BJ (cell line): ENCODE data around the gene ARHGEF17. TPM values are rescaled to one million over a fixed set of nuclear protein-coding genes. Genes with fewer than 3 reads are reported as not detected.

Experiments
- CTCF ChIA-PET: fragments of 350-600 bp; formaldehyde crosslinking; extraction: SDS; loops from one replicate; lab custom pipeline; 2021; ENCODE audit warnings: antibody characterized with exemption, inconsistent platforms; lab: Yijun Ruan, JAX
- POLR2A ChIA-PET: fragments of 300-600 bp; sonication (Branson Sonifier 250); formaldehyde crosslinking; extraction: SDS; loops from one replicate; lab custom pipeline; 2021; ENCODE audit warnings: antibody characterized with exemption; lab: Charles Lee
- DNase-seq: peaks from one replicate; pipeline ENCODE4 v3.0.0-alpha.2; 2011; ENCODE audit warnings: low read depth
- H3K27me3 ChIP-seq: 2 replicates; pipeline ENCODE4 v1.6.0; 2011; ENCODE audit warnings: low read length; ENCODE audit not compliant: control insufficient read depth, insufficient read depth
- H3K36me3 ChIP-seq: 2 replicates; pipeline ENCODE4 v1.5.1; 2011; ENCODE audit warnings: low read length; ENCODE audit not compliant: control insufficient read depth, insufficient read depth
- H3K4me3 ChIP-seq: 2 replicates; pipeline ENCODE4 v1.5.1; 2011; ENCODE audit warnings: low read depth, mild to moderate bottlenecking, control low read depth, low read length
- polyA plus RNA-seq: library from polyadenylated mRNA; depleted of rRNA; stranded (reverse); fragments of >200 nt; gene quantifications from 2 replicates; pipeline ENCODE4 v1.2.3, GENCODE V29; 2011
- TF ChIP-seq, protein P1 (sequence below): IDR thresholded peaks from 2 replicates; pipeline ENCODE4 v1.5.1; 2011; ENCODE audit warnings: low read depth, mild to moderate bottlenecking, control low read depth, inconsistent platforms, low read length, moderate library complexity; ENCODE audit not compliant: insufficient read depth

The ARHGEF17 gene
- polyA plus RNA-seq, 1 experiment: 85.7 TPM

DNA sequence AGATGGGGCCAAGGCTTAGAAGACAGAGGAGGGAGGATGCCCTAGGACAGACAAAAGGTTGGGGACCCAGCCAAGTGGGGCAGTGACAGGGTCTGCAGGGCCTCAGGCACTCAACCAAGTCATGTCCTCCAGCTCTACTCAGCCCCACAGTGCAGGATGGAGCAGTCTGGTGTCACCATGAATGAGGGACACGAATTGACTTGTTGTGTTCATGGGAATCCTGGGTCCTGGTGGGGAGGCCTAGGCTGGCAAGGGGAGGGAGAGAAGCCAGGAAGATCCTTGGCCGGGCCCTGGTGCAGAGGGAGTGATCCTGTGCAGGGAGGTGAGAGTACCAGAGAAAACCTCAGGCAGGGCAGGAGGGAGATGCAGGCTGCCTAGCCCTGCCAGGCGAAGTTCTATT, 24.0 kb upstream of the ARHGEF17 start:
- no peaks in the 10 kb centered on the region for H3K36me3 ChIP-seq
- TF ChIP-seq, protein P1, sequence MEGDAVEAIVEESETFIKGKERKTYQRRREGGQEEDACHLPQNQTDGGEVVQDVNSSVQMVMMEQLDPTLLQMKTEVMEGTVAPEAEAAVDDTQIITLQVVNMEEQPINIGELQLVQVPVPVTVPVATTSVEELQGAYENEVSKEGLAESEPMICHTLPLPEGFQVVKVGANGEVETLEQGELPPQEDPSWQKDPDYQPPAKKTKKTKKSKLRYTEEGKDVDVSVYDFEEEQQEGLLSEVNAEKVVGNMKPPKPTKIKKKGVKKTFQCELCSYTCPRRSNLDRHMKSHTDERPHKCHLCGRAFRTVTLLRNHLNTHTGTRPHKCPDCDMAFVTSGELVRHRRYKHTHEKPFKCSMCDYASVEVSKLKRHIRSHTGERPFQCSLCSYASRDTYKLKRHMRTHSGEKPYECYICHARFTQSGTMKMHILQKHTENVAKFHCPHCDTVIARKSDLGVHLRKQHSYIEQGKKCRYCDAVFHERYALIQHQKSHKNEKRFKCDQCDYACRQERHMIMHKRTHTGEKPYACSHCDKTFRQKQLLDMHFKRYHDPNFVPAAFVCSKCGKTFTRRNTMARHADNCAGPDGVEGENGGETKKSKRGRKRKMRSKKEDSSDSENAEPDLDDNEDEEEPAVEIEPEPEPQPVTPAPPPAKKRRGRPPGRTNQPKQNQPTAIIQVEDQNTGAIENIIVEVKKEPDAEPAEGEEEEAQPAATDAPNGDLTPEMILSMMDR: no peak
- POLR2A ChIA-PET: no interaction called here
- CTCF ChIA-PET: interaction anchor here (0.6 to 2.0 kb wide), 6 partner anchors 16 to 101 kb away, joined by 3 to 7 read pairs (median 4); no protein-coding TSS in a partner anchor
- no peak overlapping the region for H3K4me3 ChIP-seq
- no peaks in the 10 kb centered on the region; the same call in 1 of the 2 replicates for H3K27me3 ChIP-seq
- no peak for DNase-seq

- TF ChIP-seq, protein P1: no peak
- Histone ChIP-seq H3K36me3 (no peaks in the 10 kb centered on the region), H3K27me3 (no peaks in the 10 kb centered on the region; the same call in 1 of the 2 replicates), H3K4me3 (no peak overlapping the region)
- ChIA-PET POLR2A (no interaction called here), CTCF (interaction anchor here (1.0 to 2.0 kb wide), 4 partner anchors 43 to 102 kb away, joined by 3 to 5 read pairs (median 4); no protein-coding TSS in a partner anchor)
- DNase-seq: no peak
Measured at GRCh38 chr11:73285721-73286120, 22.4 kb upstream of the ARHGEF17 start.

- Histone ChIP-seq H3K27me3 (no peaks in the 10 kb centered on the region; the same call in 1 of the 2 replicates), H3K36me3 (no peaks in the 10 kb centered on the region), H3K4me3 (no peak overlapping the region)
- CTCF ChIA-PET: interaction anchor here (1.0 to 9.9 kb wide), 7 partner anchors 15 to 102 kb away, joined by 3 to 183 read pairs (median 5); partner anchors contain the start of gene P2RY6
- POLR2A ChIA-PET: no interaction called here
- no peak for DNase-seq
- TF ChIP-seq, protein P1: no peak
Measured at GRCh38 chr11:73286240-73286810, 21.8 kb upstream of the ARHGEF17 start.

- ChIA-PET POLR2A (no interaction called here), CTCF (interaction anchor here (0.7 to 9.9 kb wide), 8 partner anchors 7 to 373 kb away, joined by 3 to 183 read pairs (median 31); partner anchors contain the start of gene P2RY6)
- H3K27me3 ChIP-seq: no peaks in the 10 kb centered on the region; the same call in 1 of the 2 replicates
- no peak for DNase-seq
- H3K4me3 ChIP-seq: no peak overlapping the region
- H3K36me3 ChIP-seq: no peaks in the 10 kb centered on the region
- TF ChIP-seq, protein P1: no peak
Measured at GRCh38 chr11:73287400-73288101, 20.5 kb upstream of the ARHGEF17 start.
